Measurements from ENCODE around the gene TMCC3.

DNA sequence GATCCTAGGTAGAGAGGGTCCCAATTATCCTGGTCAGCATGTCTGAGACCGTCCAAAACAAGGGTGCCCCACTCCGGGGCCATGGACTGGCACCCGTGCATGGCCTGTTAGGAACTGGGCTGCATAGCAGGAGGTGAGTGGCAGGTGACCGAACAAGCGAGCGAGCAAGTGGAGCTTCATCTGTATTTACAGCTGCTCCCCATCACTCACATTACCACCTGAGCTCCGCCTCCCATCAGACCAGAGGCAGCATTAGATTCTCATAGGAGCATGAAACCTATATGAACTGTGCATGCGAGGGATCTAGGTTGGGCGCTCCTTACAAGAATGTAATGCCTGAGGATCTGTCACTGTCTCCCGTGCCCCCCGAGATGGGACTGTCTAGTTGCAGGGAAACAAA, 44.4 kb upstream of the TMCC3 start:
- TF ChIP-seq, protein P1, sequence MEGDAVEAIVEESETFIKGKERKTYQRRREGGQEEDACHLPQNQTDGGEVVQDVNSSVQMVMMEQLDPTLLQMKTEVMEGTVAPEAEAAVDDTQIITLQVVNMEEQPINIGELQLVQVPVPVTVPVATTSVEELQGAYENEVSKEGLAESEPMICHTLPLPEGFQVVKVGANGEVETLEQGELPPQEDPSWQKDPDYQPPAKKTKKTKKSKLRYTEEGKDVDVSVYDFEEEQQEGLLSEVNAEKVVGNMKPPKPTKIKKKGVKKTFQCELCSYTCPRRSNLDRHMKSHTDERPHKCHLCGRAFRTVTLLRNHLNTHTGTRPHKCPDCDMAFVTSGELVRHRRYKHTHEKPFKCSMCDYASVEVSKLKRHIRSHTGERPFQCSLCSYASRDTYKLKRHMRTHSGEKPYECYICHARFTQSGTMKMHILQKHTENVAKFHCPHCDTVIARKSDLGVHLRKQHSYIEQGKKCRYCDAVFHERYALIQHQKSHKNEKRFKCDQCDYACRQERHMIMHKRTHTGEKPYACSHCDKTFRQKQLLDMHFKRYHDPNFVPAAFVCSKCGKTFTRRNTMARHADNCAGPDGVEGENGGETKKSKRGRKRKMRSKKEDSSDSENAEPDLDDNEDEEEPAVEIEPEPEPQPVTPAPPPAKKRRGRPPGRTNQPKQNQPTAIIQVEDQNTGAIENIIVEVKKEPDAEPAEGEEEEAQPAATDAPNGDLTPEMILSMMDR (IDR thresholded peaks at IDR 0.05): no peak
- TF ChIP-seq POLR2AphosphoS5 (IDR thresholded peaks at IDR 0.05; ENCODE audit: low read depth, low read length): no peak

All from Panc1 (cell line).